Measurements from ENCODE around the gene COL5A2.
A peak's percentile ranks its signal among the peaks of the same experiment; 100 is the strongest.

The COL5A2 gene

GRCh38 chr2:189157456-189157855 lies 22.1 kb downstream of the COL5A2 start:
- in situ Hi-C loops (cut with HindIII; ENCODE audit: low pct_ligation_motif_present, low pct_unique_long_range_greater_than_20kb, low sequenced_read_pairs) = no loop called here
- no peak for DNase-seq

- no peak for DNase-seq
These were observed 23.8 kb downstream of the COL5A2 start for GRCh38 chr2:189155795-189156194.

GRCh38 chr2:189153619-189154018 lies 25.9 kb downstream of the COL5A2 start:
- DNase-seq = no peak
- in situ Hi-C loops (cut with HindIII; ENCODE audit: low pct_ligation_motif_present, low pct_unique_long_range_greater_than_20kb, low sequenced_read_pairs) = no loop called here

More at GRCh38 chr2:189155795-189156194, 23.8 kb downstream of the COL5A2 start:
- in situ Hi-C loops (cut with HindIII; ENCODE audit: low pct_ligation_motif_present, low pct_unique_long_range_greater_than_20kb, low sequenced_read_pairs) = no loop called here

GRCh38 chr2:189152483-189152882 lies 27.1 kb downstream of the COL5A2 start:
- in situ Hi-C loops (cut with HindIII; ENCODE audit: low pct_ligation_motif_present, low pct_unique_long_range_greater_than_20kb, low sequenced_read_pairs) = no loop called here
- no peak for DNase-seq

- DNase-seq = no peak
- in situ Hi-C loops (cut with HindIII; ENCODE audit: low pct_ligation_motif_present, low pct_unique_long_range_greater_than_20kb, low sequenced_read_pairs) = no loop called here
These were observed 27.7 kb downstream of the COL5A2 start for GRCh38 chr2:189151906-189152305.

- DNase-seq = no peak
- in situ Hi-C loops (cut with HindIII; ENCODE audit: low pct_ligation_motif_present, low pct_unique_long_range_greater_than_20kb, low sequenced_read_pairs) = no loop called here
These were observed 29.5 kb downstream of the COL5A2 start for GRCh38 chr2:189150033-189150432.

GRCh38 chr2:189147989-189148388 lies 31.6 kb downstream of the COL5A2 start:
- in situ Hi-C loops (cut with HindIII; ENCODE audit: low pct_ligation_motif_present, low pct_unique_long_range_greater_than_20kb, low sequenced_read_pairs) = no loop called here
- DNase-seq = no peak

- in situ Hi-C loops (cut with HindIII; ENCODE audit: low pct_ligation_motif_present, low pct_unique_long_range_greater_than_20kb, low sequenced_read_pairs) = no loop called here
- no peak for DNase-seq
These were observed 32.2 kb downstream of the COL5A2 start for GRCh38 chr2:189147361-189147760.

GRCh38 chr2:189146553-189146952 lies 33.0 kb downstream of the COL5A2 start:
- in situ Hi-C loops (cut with HindIII; ENCODE audit: low pct_ligation_motif_present, low pct_unique_long_range_greater_than_20kb, low sequenced_read_pairs) = no loop called here

GRCh38 chr2:189144700-189145211 lies 34.8 kb downstream of the COL5A2 start:
- in situ Hi-C loops (cut with HindIII; ENCODE audit: low pct_ligation_motif_present, low pct_unique_long_range_greater_than_20kb, low sequenced_read_pairs) = no loop called here
- no peak for DNase-seq

More at GRCh38 chr2:189146553-189146952, 33.0 kb downstream of the COL5A2 start:
- DNase-seq = no peak

GRCh38 chr2:189143925-189144324 lies 35.6 kb downstream of the COL5A2 start:
- in situ Hi-C loops (cut with HindIII; ENCODE audit: low pct_ligation_motif_present, low pct_unique_long_range_greater_than_20kb, low sequenced_read_pairs) = no loop called here
- no peak for DNase-seq

- in situ Hi-C loops (cut with HindIII; ENCODE audit: low pct_ligation_motif_present, low pct_unique_long_range_greater_than_20kb, low sequenced_read_pairs) = no loop called here
- peak; percentile 79 for DNase-seq
These were observed 36.4 kb downstream of the COL5A2 start for GRCh38 chr2:189142893-189143759.

- in situ Hi-C loops (cut with HindIII; ENCODE audit: low pct_ligation_motif_present, low pct_unique_long_range_greater_than_20kb, low sequenced_read_pairs) = no loop called here
These were observed 40.8 kb downstream of the COL5A2 start for GRCh38 chr2:189138800-189139199.

GRCh38 chr2:189137519-189137918 lies 42.0 kb downstream of the COL5A2 start:
- no peak for DNase-seq
- in situ Hi-C loops (cut with HindIII; ENCODE audit: low pct_ligation_motif_present, low pct_unique_long_range_greater_than_20kb, low sequenced_read_pairs) = no loop called here

More at GRCh38 chr2:189138800-189139199, 40.8 kb downstream of the COL5A2 start:
- DNase-seq = no peak

GRCh38 chr2:189134485-189134884 lies 45.1 kb downstream of the COL5A2 start:
- in situ Hi-C loops (cut with HindIII; ENCODE audit: low pct_ligation_motif_present, low pct_unique_long_range_greater_than_20kb, low sequenced_read_pairs) = no loop called here
- no peak for DNase-seq

- in situ Hi-C loops (cut with HindIII; ENCODE audit: low pct_ligation_motif_present, low pct_unique_long_range_greater_than_20kb, low sequenced_read_pairs) = no loop called here
- DNase-seq = no peak
These were observed 47.6 kb downstream of the COL5A2 start for GRCh38 chr2:189131991-189132390.

- in situ Hi-C loops (cut with HindIII; ENCODE audit: low pct_ligation_motif_present, low pct_unique_long_range_greater_than_20kb, low sequenced_read_pairs) = no loop called here
- no peak for DNase-seq
These were observed 49.6 kb downstream of the COL5A2 start for GRCh38 chr2:189129971-189130370.

- in situ Hi-C loops (cut with HindIII; ENCODE audit: low pct_ligation_motif_present, low pct_unique_long_range_greater_than_20kb, low sequenced_read_pairs) = no loop called here
- no peak for DNase-seq
These were observed 50.6 kb downstream of the COL5A2 start for GRCh38 chr2:189128970-189129369.

GRCh38 chr2:189127756-189128155 lies 51.8 kb downstream of the COL5A2 start:
- DNase-seq = no peak
- in situ Hi-C loops (cut with HindIII; ENCODE audit: low pct_ligation_motif_present, low pct_unique_long_range_greater_than_20kb, low sequenced_read_pairs) = no loop called here

GRCh38 chr2:189125195-189125594 lies 54.4 kb downstream of the COL5A2 start:
- DNase-seq = no peak
- in situ Hi-C loops (cut with HindIII; ENCODE audit: low pct_ligation_motif_present, low pct_unique_long_range_greater_than_20kb, low sequenced_read_pairs) = no loop called here

Measured in ACHN (cell line).